Calu3 (cell line): ENCODE results near the gene HS3ST3A1. TPM values are rescaled to one million over a fixed set of nuclear protein-coding genes. Genes with fewer than 3 reads are reported as not detected.

Source experiments
- BruUV-seq: library from RNA; stranded (reverse); fragments of 400-500 nt; replicated peaks from 2 replicates; lab custom pipeline; 2021; lab: Mats Ljungman, UMichigan
- CTCF ChIA-PET: fragments of 300-600 bp; sonication (Branson Sonifier 250); formaldehyde crosslinking; loops from one replicate; lab custom pipeline; 2022; ENCODE audit warnings: antibody characterized with exemption; lab: Charles Lee
- DNase-seq: peaks from one replicate; pipeline ENCODE4 v3.0.0; 2022
- H3K27ac Mint-ChIP-seq: one replicate; pipeline ENCODE4 v1.8.0; 2022; ENCODE audit warnings: mixed read lengths; ENCODE audit not compliant: unreplicated experiment
- H3K27me3 Mint-ChIP-seq: one replicate; pipeline ENCODE4 v1.8.0; 2022; ENCODE audit warnings: mixed read lengths; ENCODE audit not compliant: unreplicated experiment
- H3K36me3 Mint-ChIP-seq: one replicate; pipeline ENCODE4 v1.8.0; 2022; ENCODE audit warnings: mild to moderate bottlenecking, moderate library complexity, mixed read lengths; ENCODE audit not compliant: insufficient read depth, unreplicated experiment
- H3K4me1 Mint-ChIP-seq: one replicate; pipeline ENCODE4 v1.8.0; 2022; ENCODE audit warnings: mild to moderate bottlenecking, low read depth, mixed read lengths; ENCODE audit not compliant: unreplicated experiment
- H3K4me3 Mint-ChIP-seq: one replicate; pipeline ENCODE4 v1.8.0; 2022; ENCODE audit warnings: mild to moderate bottlenecking, low read depth, moderate library complexity, mixed read lengths; ENCODE audit not compliant: unreplicated experiment
- H3K9me3 Mint-ChIP-seq: one replicate; pipeline ENCODE4 v1.8.0; 2022; ENCODE audit warnings: low read depth, mixed read lengths; ENCODE audit not compliant: unreplicated experiment
- intact Hi-C: fragments of 100-400 bp; cut with micrococcal nuclease; formaldehyde crosslinking; loops from one replicate; pipeline ENCODE4 v1.10.0; 2022; ENCODE audit not compliant: unreplicated experiment
- total RNA-seq: library from RNA; stranded (reverse); gene quantifications from 2 replicates; pipeline ENCODE4 v1.2.3, GENCODE V29; 2022
- TF ChIP-seq, protein P1 (sequence below): fragments of 200-600 bp; IDR thresholded peaks from one replicate; pipeline ENCODE4 v1.8.0; 2022; ENCODE audit warnings: antibody characterized with exemption; ENCODE audit not compliant: unreplicated experiment

Gene HS3ST3A1
- total RNA-seq, 1 experiment from 2014 or later: not detected

DNA sequence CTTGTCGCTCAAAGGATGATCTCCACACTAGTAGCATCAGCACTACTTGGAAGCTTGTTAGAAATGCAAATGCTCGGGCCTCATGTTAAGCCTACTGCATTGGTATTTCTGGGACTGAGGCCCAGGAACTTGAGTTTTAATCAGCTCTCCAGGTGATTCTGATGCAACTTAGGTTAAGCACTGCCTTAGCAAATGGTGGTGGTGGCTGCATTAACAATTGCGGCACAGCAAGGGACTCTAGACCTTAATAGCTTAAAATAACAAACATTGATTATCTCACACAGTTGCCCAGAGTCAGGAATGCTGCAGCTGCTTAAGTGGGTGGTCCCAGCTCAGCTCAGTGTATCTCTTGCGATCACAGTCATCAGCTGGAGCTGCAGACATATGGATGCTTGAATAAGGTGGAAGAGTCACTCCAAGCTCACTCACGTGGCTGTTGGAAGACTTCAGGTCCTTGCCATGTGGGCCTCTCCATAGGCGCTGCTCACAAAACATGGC is 25.8 kb downstream of the HS3ST3A1 start:
- CTCF ChIA-PET: no interaction called here
- no TSS peak for BruUV-seq
- DNase-seq: no peak
- Mint-ChIP-seq H3K4me3 (no peak overlapping the region), H3K9me3 (peaks cover 20% of the 10 kb centered on the region), H3K36me3 (no peaks in the 10 kb centered on the region), H3K27ac (no peak overlapping the region), H3K27me3 (no peaks in the 10 kb centered on the region), H3K4me1 (no peaks in the 10 kb centered on the region)
- intact Hi-C loops: no loop called here
- TF ChIP-seq, protein P1, sequence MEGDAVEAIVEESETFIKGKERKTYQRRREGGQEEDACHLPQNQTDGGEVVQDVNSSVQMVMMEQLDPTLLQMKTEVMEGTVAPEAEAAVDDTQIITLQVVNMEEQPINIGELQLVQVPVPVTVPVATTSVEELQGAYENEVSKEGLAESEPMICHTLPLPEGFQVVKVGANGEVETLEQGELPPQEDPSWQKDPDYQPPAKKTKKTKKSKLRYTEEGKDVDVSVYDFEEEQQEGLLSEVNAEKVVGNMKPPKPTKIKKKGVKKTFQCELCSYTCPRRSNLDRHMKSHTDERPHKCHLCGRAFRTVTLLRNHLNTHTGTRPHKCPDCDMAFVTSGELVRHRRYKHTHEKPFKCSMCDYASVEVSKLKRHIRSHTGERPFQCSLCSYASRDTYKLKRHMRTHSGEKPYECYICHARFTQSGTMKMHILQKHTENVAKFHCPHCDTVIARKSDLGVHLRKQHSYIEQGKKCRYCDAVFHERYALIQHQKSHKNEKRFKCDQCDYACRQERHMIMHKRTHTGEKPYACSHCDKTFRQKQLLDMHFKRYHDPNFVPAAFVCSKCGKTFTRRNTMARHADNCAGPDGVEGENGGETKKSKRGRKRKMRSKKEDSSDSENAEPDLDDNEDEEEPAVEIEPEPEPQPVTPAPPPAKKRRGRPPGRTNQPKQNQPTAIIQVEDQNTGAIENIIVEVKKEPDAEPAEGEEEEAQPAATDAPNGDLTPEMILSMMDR: no peak

DNA sequence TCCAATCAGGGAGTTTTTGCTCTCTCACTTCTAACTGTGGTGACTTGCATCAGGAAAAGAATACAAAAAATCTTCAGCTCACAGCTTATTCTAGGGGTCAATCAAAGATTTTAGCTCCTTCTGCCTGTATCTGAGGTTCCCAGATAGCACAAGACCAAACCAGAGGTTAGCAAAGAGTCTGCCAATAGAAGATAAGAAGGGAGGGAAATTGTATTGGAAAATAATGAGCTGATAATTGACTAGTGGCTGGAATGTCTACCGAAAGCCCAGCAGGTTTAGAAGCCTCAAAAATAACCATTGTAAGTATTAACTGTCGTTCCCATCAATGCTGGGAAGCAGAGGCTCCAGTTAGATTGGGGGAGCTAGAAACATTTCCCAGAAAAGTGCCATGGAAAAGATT is 26.3 kb downstream of the HS3ST3A1 start:
- CTCF ChIA-PET: no interaction called here
- no peak for DNase-seq
- TF ChIP-seq, protein P1: no peak
- H3K27me3 Mint-ChIP-seq: no peaks in the 10 kb centered on the region
- intact Hi-C loops: no loop called here
- H3K4me3 Mint-ChIP-seq: no peak overlapping the region
- H3K36me3 Mint-ChIP-seq: no peaks in the 10 kb centered on the region
- BruUV-seq: no TSS peak
- no peak overlapping the region for H3K27ac Mint-ChIP-seq
- H3K9me3 Mint-ChIP-seq: peaks cover 20% of the 10 kb centered on the region
- H3K4me1 Mint-ChIP-seq: no peaks in the 10 kb centered on the region

DNA sequence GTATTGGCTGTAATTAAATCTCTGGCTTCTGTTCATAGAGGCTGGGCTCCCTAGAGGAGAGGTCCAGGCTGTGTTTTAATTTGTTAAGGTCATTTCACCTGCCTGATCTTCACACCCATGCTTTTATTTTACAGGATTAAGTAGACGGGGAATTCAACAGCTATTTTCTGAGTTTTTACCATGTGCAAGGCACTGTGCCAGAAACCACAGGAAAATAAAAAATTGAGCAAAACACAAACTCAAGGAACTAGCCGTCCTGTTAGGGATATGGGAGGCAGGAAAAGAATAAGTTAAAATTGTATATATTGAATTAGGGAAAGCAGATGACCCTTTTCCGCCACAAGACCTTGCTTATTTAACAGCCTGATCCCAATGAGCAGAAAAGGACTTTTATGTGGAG is 29.1 kb downstream of the HS3ST3A1 start:
- BruUV-seq: no TSS peak
- Mint-ChIP-seq H3K27me3 (no peaks in the 10 kb centered on the region), H3K36me3 (no peaks in the 10 kb centered on the region), H3K4me3 (no peak overlapping the region), H3K9me3 (peaks cover 20% of the 10 kb centered on the region), H3K4me1 (no peaks in the 10 kb centered on the region), H3K27ac (no peak overlapping the region)
- CTCF ChIA-PET: no interaction called here
- DNase-seq: no peak
- intact Hi-C loops: no loop called here
- TF ChIP-seq, protein P1: no peak

DNA sequence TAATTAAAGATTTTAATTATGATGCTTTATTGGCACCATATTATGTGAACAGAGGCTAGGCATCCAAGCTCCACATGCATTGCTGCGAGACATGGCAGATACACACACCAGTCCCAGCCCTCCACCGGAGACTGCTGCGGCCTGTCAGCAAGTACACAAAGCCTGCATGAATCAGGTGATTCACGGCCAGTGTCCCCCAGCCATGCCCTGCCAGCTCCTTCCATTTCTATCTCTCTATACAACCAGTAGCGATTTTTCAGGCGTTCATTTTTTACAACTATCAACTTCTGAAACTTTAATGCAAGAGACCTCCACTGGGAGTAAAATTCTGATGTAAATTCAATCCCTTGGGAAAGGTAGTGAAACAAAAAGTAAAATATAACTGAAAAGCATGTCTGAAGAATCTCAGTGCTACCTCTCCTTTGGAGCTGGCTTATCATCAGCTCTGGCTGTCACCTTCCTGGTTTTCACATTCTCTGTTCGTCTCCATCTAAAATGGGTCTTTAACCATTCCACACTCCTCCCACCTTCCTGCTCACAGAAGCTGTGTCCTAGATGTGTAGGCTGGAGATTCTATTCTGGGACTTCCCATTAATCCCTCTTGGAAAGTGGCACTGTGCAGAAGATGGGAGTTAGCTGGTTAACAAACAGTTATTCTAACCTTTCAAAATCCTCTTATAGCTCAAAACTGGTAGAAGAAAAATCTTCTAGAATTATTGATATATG is 32.2 kb downstream of the HS3ST3A1 start:
- DNase-seq: no peak
- CTCF ChIA-PET: no interaction called here
- Mint-ChIP-seq H3K4me1 (no peaks in the 10 kb centered on the region), H3K4me3 (no peak overlapping the region), H3K27me3 (no peaks in the 10 kb centered on the region), H3K9me3 (peaks cover 16% of the 10 kb centered on the region), H3K27ac (no peak overlapping the region), H3K36me3 (no peaks in the 10 kb centered on the region)
- TF ChIP-seq, protein P1: no peak
- BruUV-seq: no TSS peak
- intact Hi-C loops: no loop called here
